DOHH2 (cell line): ENCODE measurements around the gene LYRM4.

Source experiments
- H3F3A ChIP-seq: fragments of 200-600 bp; sonication (generic), shearing (Covaris generic); 2 replicates; pipeline ENCODE4 v1.6.0; 2016; ENCODE audit warnings: antibody characterized with exemption, mild to moderate bottlenecking; ENCODE audit not compliant: control insufficient read depth, insufficient read depth
- H3K27ac ChIP-seq: fragments of 200-600 bp; sonication (generic); 2 replicates; pipeline ENCODE4 v1.5.1; 2014; ENCODE audit warnings: low read depth, mild to moderate bottlenecking, low read length, moderate library complexity
- H3K27me3 ChIP-seq: fragments of 200-600 bp; sonication (generic); 2 replicates; pipeline ENCODE4 v1.6.1; 2014; ENCODE audit warnings: mild to moderate bottlenecking, low read length, mixed read lengths; ENCODE audit not compliant: control insufficient read depth
- H3K36me3 ChIP-seq: fragments of 200-600 bp; sonication (generic); 2 replicates; pipeline ENCODE4 v1.6.1; 2014; ENCODE audit warnings: mild to moderate bottlenecking, low read length, moderate library complexity, mixed read lengths; ENCODE audit not compliant: control insufficient read depth
- H3K4me1 ChIP-seq: fragments of 200-600 bp; sonication (generic); 2 replicates; pipeline ENCODE4 v1.6.1; 2014; ENCODE audit warnings: mild to moderate bottlenecking, low read length, mixed read lengths; ENCODE audit not compliant: control insufficient read depth
- H3K4me2 ChIP-seq: fragments of 200-600 bp; sonication (generic); 2 replicates; pipeline ENCODE4 v1.6.0; 2014; ENCODE audit warnings: mild to moderate bottlenecking, low read length, moderate library complexity
- H3K4me3 ChIP-seq: fragments of 200-600 bp; sonication (generic); 2 replicates; pipeline ENCODE4 v1.5.1; 2014; ENCODE audit warnings: mild to moderate bottlenecking, low read length, mixed read lengths
- H3K79me2 ChIP-seq: fragments of 200-600 bp; sonication (generic); 2 replicates; pipeline ENCODE4 v1.6.1; 2014; ENCODE audit warnings: mild to moderate bottlenecking, low read length, mixed read lengths; ENCODE audit not compliant: control insufficient read depth
- H3K9me2 ChIP-seq: fragments of 200-600 bp; sonication (generic); replicated peaks from 2 replicates; pipeline ENCODE4 v1.6.1; 2014; ENCODE audit warnings: mild to moderate bottlenecking, low read length, mixed read lengths; ENCODE audit not compliant: control insufficient read depth
- H3K9me3 ChIP-seq: fragments of 200-600 bp; sonication (generic); 2 replicates; pipeline ENCODE4 v1.6.1; 2014; ENCODE audit warnings: antibody characterized with exemption, low read length, mixed read lengths; ENCODE audit not compliant: control insufficient read depth, insufficient read depth
- H4K20me1 ChIP-seq: fragments of 200-600 bp; sonication (generic); 2 replicates; pipeline ENCODE4 v1.6.0; 2014; ENCODE audit warnings: low read depth, mild to moderate bottlenecking, antibody characterized with exemption, low read length, moderate library complexity; ENCODE audit not compliant: control insufficient read depth, insufficient read depth
- CTCF ChIP-seq: fragments of 200-600 bp; sonication (generic); IDR thresholded peaks from one replicate; pipeline ENCODE4 v1.5.1; 2014; ENCODE audit warnings: antibody characterized with exemption, mild to moderate bottlenecking, low read depth, low read length; ENCODE audit not compliant: poor library complexity, severe bottlenecking
- EZH2phosphoT487 ChIP-seq: fragments of 200-600 bp; sonication (generic); IDR thresholded peaks from 2 replicates; pipeline ENCODE4 v1.6.1; 2017; ENCODE audit warnings: borderline replicate concordance, mild to moderate bottlenecking, antibody characterized with exemption, low read length, moderate library complexity, mixed read lengths

LYRM4 gene

GRCh38 chr6:5158180-5158579, 102.6 kb downstream of the LYRM4 start:
- no peak overlapping the region for H3K27ac ChIP-seq
- H3K4me1 ChIP-seq = no peaks in the 10 kb centered on the region
- H3F3A ChIP-seq = no peaks in the 10 kb centered on the region
- H3K4me3 ChIP-seq = no peak overlapping the region
- H3K9me2 ChIP-seq = no peaks in the 10 kb centered on the region
- no peaks in the 10 kb centered on the region for H3K9me3 ChIP-seq
- H3K79me2 ChIP-seq = no peaks in the 10 kb centered on the region
- H4K20me1 ChIP-seq = no peaks in the 10 kb centered on the region
- H3K36me3 ChIP-seq = no peaks in the 10 kb centered on the region
- no peak for TF ChIP-seq CTCF
- no peak for TF ChIP-seq EZH2phosphoT487
- H3K27me3 ChIP-seq = no peaks in the 10 kb centered on the region
- H3K4me2 ChIP-seq = no peak overlapping the region

GRCh38 chr6:5157621-5158138, 103.1 kb downstream of the LYRM4 start:
- Histone ChIP-seq H3K9me3 (no peaks in the 10 kb centered on the region), H3K27ac (no peak overlapping the region), H4K20me1 (no peaks in the 10 kb centered on the region), H3K4me2 (no peak overlapping the region), H3K79me2 (no peaks in the 10 kb centered on the region), H3F3A (no peaks in the 10 kb centered on the region), H3K36me3 (no peaks in the 10 kb centered on the region), H3K4me1 (no peaks in the 10 kb centered on the region), H3K27me3 (no peaks in the 10 kb centered on the region), H3K9me2 (no peaks in the 10 kb centered on the region), H3K4me3 (no peak overlapping the region)
- no peak for TF ChIP-seq CTCF
- TF ChIP-seq EZH2phosphoT487 = no peak

- H3K4me2 ChIP-seq = no peak overlapping the region
- no peaks in the 10 kb centered on the region for H3K27me3 ChIP-seq
- no peaks in the 10 kb centered on the region for H4K20me1 ChIP-seq
- no peaks in the 10 kb centered on the region for H3K36me3 ChIP-seq
- no peak overlapping the region for H3K27ac ChIP-seq
- TF ChIP-seq EZH2phosphoT487 (no peak), CTCF (no peak)
- no peak overlapping the region for H3K4me3 ChIP-seq
- no peaks in the 10 kb centered on the region for H3K79me2 ChIP-seq
- no peaks in the 10 kb centered on the region for H3F3A ChIP-seq
- no peaks in the 10 kb centered on the region for H3K9me3 ChIP-seq
- no peaks in the 10 kb centered on the region for H3K4me1 ChIP-seq
- no peaks in the 10 kb centered on the region for H3K9me2 ChIP-seq
Observed at GRCh38 chr6:5156627-5157026, 104.1 kb downstream of the LYRM4 start.
